Immature natural killer cell (primary cell): ENCODE results near the gene SOX5. TPM values are rescaled to one million over a fixed set of nuclear protein-coding genes. Genes with fewer than 3 reads are reported as not detected.
"Not testable (repeated sequence)": the region's sequence is repeated elsewhere in the genome, so short reads cannot be mapped to it uniquely, and the experiment has no call there.

Experiments
- DNase-seq, 3 donors: peaks; one replicate each; pipeline ENCODE4 v3.0.0; 2022; ENCODE audit warnings: mixed read lengths in 1 of 3
- H3K27ac Mint-ChIP-seq, 6 donors: one replicate each; pipeline ENCODE4 v1.8.0; 2020; ENCODE audit warnings: mixed read lengths in 6 of 6, mild to moderate bottlenecking in 5 of 6, inconsistent platforms in 4 of 6, moderate library complexity in 3 of 6
- H3K27me3 Mint-ChIP-seq, 3 donors: one replicate each; pipeline ENCODE4 v1.8.0; 2020 to 2021; ENCODE audit warnings: low read depth in 3 of 3, mild to moderate bottlenecking in 3 of 3, mixed read lengths in 3 of 3, moderate library complexity in 3 of 3, inconsistent platforms in 1 of 3
- H3K36me3 Mint-ChIP-seq, 3 donors: one replicate each; pipeline ENCODE4 v1.8.0; 2020; ENCODE audit warnings: mixed read lengths in 3 of 3, inconsistent platforms in 2 of 3, mild to moderate bottlenecking in 2 of 3
- H3K4me1 Mint-ChIP-seq, 2 donors: one replicate each; pipeline ENCODE4 v1.8.0; 2020; ENCODE audit warnings: inconsistent platforms in 2 of 2, mild to moderate bottlenecking in 2 of 2, mixed read lengths in 2 of 2, moderate library complexity in 1 of 2
- H3K4me3 Mint-ChIP-seq, 5 donors: one replicate each; pipeline ENCODE4 v1.8.0; 2020; ENCODE audit warnings: mild to moderate bottlenecking in 5 of 5, mixed read lengths in 5 of 5, inconsistent platforms in 3 of 5, moderate library complexity in 3 of 5
- H3K9me3 Mint-ChIP-seq, 6 donors: one replicate each; pipeline ENCODE4 v1.8.0; 2020; ENCODE audit warnings: mild to moderate bottlenecking in 6 of 6, mixed read lengths in 6 of 6, inconsistent platforms in 4 of 6, moderate library complexity in 3 of 6
- polyA plus RNA-seq, 3 donors: library from polyadenylated mRNA; unstranded; fragments of 300-500 nt; fragmentation: Illumina TruSeq; gene quantifications; one replicate each; pipeline ENCODE4 v1.2.3, GENCODE V29; 2021

Gene SOX5
- polyA plus RNA-seq, 3 donors from 2014 or later = not detected

- no peak overlapping the region for H3K4me3 Mint-ChIP-seq
- H3K27me3 Mint-ChIP-seq = peaks cover 0 to 6% (median 0%) of the 10 kb centered on the region in 3 donors
- no peak overlapping the region for H3K27ac Mint-ChIP-seq
- peaks cover 0 to 11% (median 4%) of the 10 kb centered on the region in 6 donors for H3K9me3 Mint-ChIP-seq
- no peak for DNase-seq
- H3K4me1 Mint-ChIP-seq = no peaks in the 10 kb centered on the region
- no peaks in the 10 kb centered on the region for H3K36me3 Mint-ChIP-seq
Observed at GRCh38 chr12:23753628-23754365, 195.7 kb downstream of the SOX5 start.

GRCh38 chr12:23752245-23752644, 197.2 kb downstream of the SOX5 start:
- Mint-ChIP-seq H3K36me3 (peaks cover 0 to 4% (median 0%) of the 10 kb centered on the region in 3 donors), H3K4me1 (no peaks in the 10 kb centered on the region), H3K4me3 (no peak overlapping the region), H3K27ac (no peak overlapping the region), H3K9me3 (peaks cover 2 to 13% (median 8%) of the 10 kb centered on the region in 6 donors), H3K27me3 (peaks cover 0 to 6% (median 0%) of the 10 kb centered on the region in 3 donors)
- no peak for DNase-seq

GRCh38 chr12:23751641-23752040, 197.8 kb downstream of the SOX5 start:
- DNase-seq = no peak
- H3K4me3 Mint-ChIP-seq = no peak overlapping the region
- peaks cover 0 to 6% (median 0%) of the 10 kb centered on the region in 3 donors for H3K27me3 Mint-ChIP-seq
- no peak overlapping the region for H3K27ac Mint-ChIP-seq
- no peaks in the 10 kb centered on the region for H3K4me1 Mint-ChIP-seq
- H3K9me3 Mint-ChIP-seq = peaks cover 5 to 17% (median 12%) of the 10 kb centered on the region in 6 donors
- H3K36me3 Mint-ChIP-seq = peaks cover 0 to 10% (median 0%) of the 10 kb centered on the region in 3 donors

- Mint-ChIP-seq H3K27me3 (peaks cover 0 to 5% (median 0%) of the 10 kb centered on the region in 3 donors), H3K9me3 (peaks cover 3 to 19% (median 14%) of the 10 kb centered on the region in 6 donors)
- DNase-seq = no peak
Observed at GRCh38 chr12:23750923-23751322, 198.5 kb downstream of the SOX5 start.

GRCh38 chr12:23744696-23745095, 204.8 kb downstream of the SOX5 start:
- H3K27me3 Mint-ChIP-seq = no peaks in the 10 kb centered on the region
- peaks cover 11 to 33% (median 18%) of the 10 kb centered on the region in 6 donors for H3K9me3 Mint-ChIP-seq
- H3K36me3 Mint-ChIP-seq = peaks cover 0 to 10% (median 3%) of the 10 kb centered on the region in 3 donors
- H3K4me1 Mint-ChIP-seq = no peaks in the 10 kb centered on the region
- H3K4me3 Mint-ChIP-seq = no peak overlapping the region
- no peak for DNase-seq
- H3K27ac Mint-ChIP-seq = no peak overlapping the region

More at GRCh38 chr12:23750923-23751322, 198.5 kb downstream of the SOX5 start:
- Mint-ChIP-seq H3K27ac (no peak overlapping the region), H3K4me1 (no peaks in the 10 kb centered on the region), H3K36me3 (peaks cover 0 to 10% (median 0%) of the 10 kb centered on the region in 3 donors), H3K4me3 (no peak overlapping the region)

- Mint-ChIP-seq H3K36me3 (peaks cover 0 to 9% (median 3%) of the 10 kb centered on the region in 3 donors), H3K9me3 (peaks cover 13 to 37% (median 22%) of the 10 kb centered on the region in 6 donors), H3K4me3 (no peak overlapping the region), H3K27me3 (no peaks in the 10 kb centered on the region), H3K4me1 (no peaks in the 10 kb centered on the region), H3K27ac (no peak overlapping the region)
- no peak for DNase-seq
Observed at GRCh38 chr12:23742574-23742973, 206.9 kb downstream of the SOX5 start.

GRCh38 chr12:23731493-23731892, 218.0 kb downstream of the SOX5 start:
- H3K4me1 Mint-ChIP-seq = no peaks in the 10 kb centered on the region
- no peak overlapping the region for H3K4me3 Mint-ChIP-seq
- DNase-seq = no peak
- H3K27me3 Mint-ChIP-seq = peaks cover 0 to 2% (median 2%) of the 10 kb centered on the region in 3 donors
- no peak overlapping the region for H3K27ac Mint-ChIP-seq
- peaks cover 0 to 31% (median 10%) of the 10 kb centered on the region in 6 donors for H3K9me3 Mint-ChIP-seq
- H3K36me3 Mint-ChIP-seq = no peaks in the 10 kb centered on the region

- Mint-ChIP-seq H3K36me3 (no peaks in the 10 kb centered on the region), H3K4me1 (no peaks in the 10 kb centered on the region), H3K27me3 (peaks cover 0 to 2% (median 2%) of the 10 kb centered on the region in 3 donors), H3K4me3 (no peak overlapping the region), H3K27ac (no peak overlapping the region), H3K9me3 (peaks cover 0 to 35% (median 10%) of the 10 kb centered on the region in 6 donors)
- DNase-seq = no peak
Observed at GRCh38 chr12:23731035-23731434, 218.4 kb downstream of the SOX5 start.

GRCh38 chr12:23729359-23729758, 220.1 kb downstream of the SOX5 start:
- peaks cover 0 to 4% (median 0%) of the 10 kb centered on the region in 3 donors for H3K27me3 Mint-ChIP-seq
- H3K4me3 Mint-ChIP-seq = no peak overlapping the region
- no peaks in the 10 kb centered on the region for H3K36me3 Mint-ChIP-seq
- no peak for DNase-seq
- no peaks in the 10 kb centered on the region for H3K4me1 Mint-ChIP-seq
- H3K27ac Mint-ChIP-seq = no peak overlapping the region
- H3K9me3 Mint-ChIP-seq = peaks cover 0 to 37% (median 16%) of the 10 kb centered on the region in 6 donors

- Mint-ChIP-seq H3K36me3 (no peaks in the 10 kb centered on the region), H3K4me3 (no peak overlapping the region), H3K27me3 (peaks cover 0 to 4% (median 0%) of the 10 kb centered on the region in 3 donors), H3K4me1 (no peaks in the 10 kb centered on the region), H3K9me3 (peaks cover 0 to 27% (median 17%) of the 10 kb centered on the region in 6 donors), H3K27ac (no peak overlapping the region)
- no peak for DNase-seq
Observed at GRCh38 chr12:23726646-23727045, 222.8 kb downstream of the SOX5 start.

- Mint-ChIP-seq H3K36me3 (no peaks in the 10 kb centered on the region), H3K27me3 (peaks cover 0 to 2% (median 0%) of the 10 kb centered on the region in 3 donors), H3K4me3 (no peak overlapping the region), H3K9me3 (peaks cover 0 to 20% (median 14%) of the 10 kb centered on the region in 6 donors), H3K4me1 (no peaks in the 10 kb centered on the region), H3K27ac (no peak overlapping the region)
- DNase-seq = no peak
Observed at GRCh38 chr12:23722655-23723054, 226.8 kb downstream of the SOX5 start.

- H3K9me3 Mint-ChIP-seq = peaks cover 0 to 22% (median 15%) of the 10 kb centered on the region in 6 donors
- H3K4me1 Mint-ChIP-seq = no peaks in the 10 kb centered on the region
- no peak for DNase-seq
- H3K27me3 Mint-ChIP-seq = peaks cover 0 to 2% (median 0%) of the 10 kb centered on the region in 3 donors
- H3K4me3 Mint-ChIP-seq = no peak overlapping the region
- H3K27ac Mint-ChIP-seq = no peak overlapping the region
- no peaks in the 10 kb centered on the region for H3K36me3 Mint-ChIP-seq
Observed at GRCh38 chr12:23721268-23721667, 228.2 kb downstream of the SOX5 start.

- Mint-ChIP-seq H3K36me3 (no peaks in the 10 kb centered on the region), H3K27ac (no peak overlapping the region), H3K4me1 (no peaks in the 10 kb centered on the region), H3K4me3 (no peak overlapping the region), H3K27me3 (no peaks in the 10 kb centered on the region), H3K9me3 (peaks cover 0 to 6% (median 2%) of the 10 kb centered on the region in 6 donors)
- no peak for DNase-seq
Observed at GRCh38 chr12:23719493-23719892, 230.0 kb downstream of the SOX5 start.

- not testable (repeated sequence) for DNase-seq, H3K27me3 Mint-ChIP-seq, H3K27ac Mint-ChIP-seq, H3K4me3 Mint-ChIP-seq, H3K4me1 Mint-ChIP-seq, H3K36me3 Mint-ChIP-seq, H3K9me3 Mint-ChIP-seq
Observed at GRCh38 chr12:23710361-23710760, 239.1 kb downstream of the SOX5 start.
